HG02571 (cell line): ENCODE measurements around the gene RNF150.

Experiments
- ATAC-seq: cut with Tn5 transposase; IDR thresholded peaks from one replicate; pipeline ENCODE4 v1.9.1; 2021; ENCODE audit warnings: mild to moderate bottlenecking, moderate library complexity; ENCODE audit not compliant: unreplicated experiment

RNF150 gene

GRCh38 chr4:141132072-141132708 lies 1.1 kb downstream of the RNF150 start:
- ATAC-seq = no peak

- no peak for ATAC-seq
These were observed 1.6 kb downstream of the RNF150 start for GRCh38 chr4:141131723-141132071.

GRCh38 chr4:141130947-141131605 lies 2.2 kb downstream of the RNF150 start:
- ATAC-seq = no peak

GRCh38 chr4:141127884-141128283 lies 5.4 kb downstream of the RNF150 start:
- no peak for ATAC-seq

- ATAC-seq = no peak
These were observed 6.5 kb downstream of the RNF150 start for GRCh38 chr4:141126769-141127168.

GRCh38 chr4:141124224-141124623 lies 9.0 kb downstream of the RNF150 start:
- no peak for ATAC-seq

- ATAC-seq = no peak
These were observed 11.4 kb downstream of the RNF150 start for GRCh38 chr4:141121768-141122454.

- no peak for ATAC-seq
These were observed 12.2 kb downstream of the RNF150 start for GRCh38 chr4:141121101-141121500.

GRCh38 chr4:141120036-141120593 lies 13.2 kb downstream of the RNF150 start:
- no peak for ATAC-seq

GRCh38 chr4:141119071-141119470 lies 14.2 kb downstream of the RNF150 start:
- no peak for ATAC-seq

GRCh38 chr4:141118381-141118780 lies 14.9 kb downstream of the RNF150 start:
- no peak for ATAC-seq

- no peak for ATAC-seq
These were observed 15.3 kb downstream of the RNF150 start for GRCh38 chr4:141117935-141118334.

GRCh38 chr4:141109983-141110382 lies 23.3 kb downstream of the RNF150 start:
- ATAC-seq = no peak

GRCh38 chr4:141107927-141108326 lies 25.3 kb downstream of the RNF150 start:
- no peak for ATAC-seq

- no peak for ATAC-seq
These were observed 30.9 kb downstream of the RNF150 start for GRCh38 chr4:141102367-141102766.

GRCh38 chr4:141101511-141101910 lies 31.8 kb downstream of the RNF150 start:
- ATAC-seq = no peak

GRCh38 chr4:141099326-141099725 lies 33.9 kb downstream of the RNF150 start:
- no peak for ATAC-seq

- no peak for ATAC-seq
These were observed 35.1 kb downstream of the RNF150 start for GRCh38 chr4:141098163-141098562.

- no peak for ATAC-seq
These were observed 42.8 kb downstream of the RNF150 start for GRCh38 chr4:141090473-141090872.

- ATAC-seq = no peak
These were observed 51.3 kb downstream of the RNF150 start for GRCh38 chr4:141081921-141082395.

- ATAC-seq = no peak
These were observed 52.6 kb downstream of the RNF150 start for GRCh38 chr4:141080668-141081067.
